Choroid plexus epithelial cell (primary cell): ENCODE measurements around the gene PHLDA3.
"Not testable (repeated sequence)": the region's sequence is repeated elsewhere in the genome, so short reads cannot be mapped to it uniquely, and the experiment has no call there.

ENCODE experiments used
- DNase-seq: peaks from one replicate; pipeline ENCODE4 v3.0.0-alpha.2; 2010; ENCODE audit warnings: low read depth
- H3K4me3 ChIP-seq: 2 replicates; pipeline ENCODE4 v1.5.1; 2011; ENCODE audit warnings: low read depth, mild to moderate bottlenecking, control low read depth, low read length, moderate library complexity
- CTCF ChIP-seq: conservative IDR thresholded peaks from 2 replicates; pipeline ENCODE4 v1.5.1; 2011; ENCODE audit warnings: low read depth, mild to moderate bottlenecking, control low read depth, inconsistent platforms, low read length, moderate library complexity

PHLDA3 gene

GRCh38 chr1:201481004-201481380 is 12.0 kb upstream of the PHLDA3 start:
- TF ChIP-seq CTCF: no peak

GRCh38 chr1:201480231-201481003 is 11.4 kb upstream of the PHLDA3 start:
- peak; percentile 39 for TF ChIP-seq CTCF
- peak; percentile 95 for DNase-seq
- peak overlapping the region; percentile 56 for H3K4me3 ChIP-seq

More at GRCh38 chr1:201481004-201481380, 12.0 kb upstream of the PHLDA3 start:
- DNase-seq: no peak
- peak overlapping the region; percentile 56 for H3K4me3 ChIP-seq

- no peak for DNase-seq
- no peak for TF ChIP-seq CTCF
- no peak overlapping the region for H3K4me3 ChIP-seq
These were observed 10.3 kb upstream of the PHLDA3 start for GRCh38 chr1:201479201-201479730.

- not testable (repeated sequence) for H3K4me3 ChIP-seq, DNase-seq
These were observed 9.7 kb upstream of the PHLDA3 start for GRCh38 chr1:201478666-201479065.

- TF ChIP-seq CTCF: no peak
- DNase-seq: no peak
- H3K4me3 ChIP-seq: no peak overlapping the region
These were observed 7.8 kb upstream of the PHLDA3 start for GRCh38 chr1:201476670-201477344.

GRCh38 chr1:201475915-201476669 is 7.1 kb upstream of the PHLDA3 start:
- H3K4me3 ChIP-seq: no peak overlapping the region
- DNase-seq: no peak
- TF ChIP-seq CTCF: no peak

GRCh38 chr1:201475130-201475529 is 6.1 kb upstream of the PHLDA3 start:
- no peak for TF ChIP-seq CTCF
- no peak overlapping the region for H3K4me3 ChIP-seq
- no peak for DNase-seq
